Measurements from ENCODE around the gene PRKG1.

The PRKG1 gene

GRCh38 chr10:51932530-51932929 lies 858.2 kb downstream of the PRKG1 start:
- DNase-seq (ENCODE audit: low read depth), result no peak

GRCh38 chr10:51934373-51934772 lies 860.1 kb downstream of the PRKG1 start:
- no peak for DNase-seq (ENCODE audit: low read depth)

GRCh38 chr10:51935341-51935740 lies 861.1 kb downstream of the PRKG1 start:
- DNase-seq (ENCODE audit: low read depth), result no peak

- no peak for DNase-seq (ENCODE audit: low read depth)
Observed at GRCh38 chr10:51937308-51938140, 863.2 kb downstream of the PRKG1 start.

- DNase-seq (ENCODE audit: low read depth), result no peak
Observed at GRCh38 chr10:51950371-51950995, 876.2 kb downstream of the PRKG1 start.

GRCh38 chr10:51950996-51951555 lies 876.8 kb downstream of the PRKG1 start:
- DNase-seq (ENCODE audit: low read depth), result no peak

- DNase-seq (ENCODE audit: low read depth), result no peak
Observed at GRCh38 chr10:51951601-51952000, 877.3 kb downstream of the PRKG1 start.

GRCh38 chr10:51952056-51952455 lies 877.8 kb downstream of the PRKG1 start:
- no peak for DNase-seq (ENCODE audit: low read depth)

- DNase-seq (ENCODE audit: low read depth), result no peak
Observed at GRCh38 chr10:51955696-51956095, 881.4 kb downstream of the PRKG1 start.

- no peak for DNase-seq (ENCODE audit: low read depth)
Observed at GRCh38 chr10:51956822-51957221, 882.5 kb downstream of the PRKG1 start.

GRCh38 chr10:51960494-51960895 lies 886.2 kb downstream of the PRKG1 start:
- DNase-seq (ENCODE audit: low read depth), result no peak

- no peak for DNase-seq (ENCODE audit: low read depth)
Observed at GRCh38 chr10:51961401-51961800, 887.1 kb downstream of the PRKG1 start.

GRCh38 chr10:51964630-51965029 lies 890.3 kb downstream of the PRKG1 start:
- DNase-seq (ENCODE audit: low read depth), result no peak

- DNase-seq (ENCODE audit: low read depth), result no peak
Observed at GRCh38 chr10:51965451-51965850, 891.2 kb downstream of the PRKG1 start.

- no peak for DNase-seq (ENCODE audit: low read depth)
Observed at GRCh38 chr10:51972733-51973346, 898.6 kb downstream of the PRKG1 start.

GRCh38 chr10:51980752-51981151 lies 906.5 kb downstream of the PRKG1 start:
- no peak for DNase-seq (ENCODE audit: low read depth)

GRCh38 chr10:51981731-51982130 lies 907.4 kb downstream of the PRKG1 start:
- no peak for DNase-seq (ENCODE audit: low read depth)

- no peak for DNase-seq (ENCODE audit: low read depth)
Observed at GRCh38 chr10:51983481-51983880, 909.2 kb downstream of the PRKG1 start.

- DNase-seq (ENCODE audit: low read depth), result no peak
Observed at GRCh38 chr10:51985336-51985735, 911.0 kb downstream of the PRKG1 start.

- no peak for DNase-seq (ENCODE audit: low read depth)
Observed at GRCh38 chr10:51986516-51986915, 912.2 kb downstream of the PRKG1 start.

- DNase-seq (ENCODE audit: low read depth), result no peak
Observed at GRCh38 chr10:51993475-51993874, 919.2 kb downstream of the PRKG1 start.

GRCh38 chr10:51999096-51999495 lies 924.8 kb downstream of the PRKG1 start:
- no peak for DNase-seq (ENCODE audit: low read depth)

All from activated T-helper 1 cell treated with Interleukin-2 at 50 U/mL for 16 hours (primary cell).